Mucosa of descending colon (tissue), 3 donors: ENCODE measurements around the gene ACAD8. TPM values are rescaled to one million over a fixed set of nuclear protein-coding genes. Genes with fewer than 3 reads are reported as not detected.

Experiments used
- ATAC-seq: fragments of 200-7000 bp; cut with Tn5 transposase; one replicate; pipeline ENCODE4 v1.9.1; 2020; ENCODE audit warnings: mild to moderate bottlenecking, moderate library complexity
- DNase-seq, 3 donors: peaks; one replicate each; pipeline ENCODE4 v3.0.0-alpha.2; 2020
- H3K36me3 ChIP-seq: fragments of 200-600 bp; one replicate; pipeline ENCODE4 v1.8.0; 2021; ENCODE audit warnings: low read depth, mild to moderate bottlenecking
- H3K4me1 ChIP-seq: fragments of 200-600 bp; one replicate; pipeline ENCODE4 v1.8.0; 2021; ENCODE audit warnings: low read depth, mild to moderate bottlenecking
- H3K4me3 ChIP-seq: fragments of 200-600 bp; one replicate; pipeline ENCODE4 v1.8.0; 2021; ENCODE audit warnings: mild to moderate bottlenecking
- H3K9me3 ChIP-seq: fragments of 200-600 bp; one replicate; pipeline ENCODE4 v1.8.0; 2021; ENCODE audit warnings: mild to moderate bottlenecking
- intact Hi-C, 2 donors: fragments of 100-400 bp; cut with DNase I in 1 of 2; cut with micrococcal nuclease in 1 of 2; formaldehyde crosslinking; loops; one replicate each; pipeline versions ENCODE4 v1.11.0 to v1.11.1; 2022; cut with DNase I, micrococcal nuclease
- total RNA-seq, 3 donors: library from RNA; stranded (reverse); fragmentation: NEBNext Ultra II Directional in 2 of 3; extraction: Animal tissue kit (Norgen Biotek cat#: 25700) in 2 of 3; gene quantifications; one replicate each; pipeline versions ENCODE4 v1.2.1 to v1.2.4, GENCODE V29; 2021 to 2023
- TF ChIP-seq, protein P1 (sequence below): fragments of 200-600 bp; IDR thresholded peaks from one replicate; pipeline ENCODE4 v1.8.0; 2022; ENCODE audit warnings: antibody characterized with exemption, mild to moderate bottlenecking
- donor health status: DM: no; HTN: no; CAD: no; lungs with moderate emphysema.
- donor health status: DM: no; HTN: no; CAD: no.
- donor health status: DM: no; HTN: yes; CAD: no.

Gene ACAD8
- total RNA-seq, 3 donors from 2014 or later, result 24.4 to 31.1 (median 28.8) TPM

DNA sequence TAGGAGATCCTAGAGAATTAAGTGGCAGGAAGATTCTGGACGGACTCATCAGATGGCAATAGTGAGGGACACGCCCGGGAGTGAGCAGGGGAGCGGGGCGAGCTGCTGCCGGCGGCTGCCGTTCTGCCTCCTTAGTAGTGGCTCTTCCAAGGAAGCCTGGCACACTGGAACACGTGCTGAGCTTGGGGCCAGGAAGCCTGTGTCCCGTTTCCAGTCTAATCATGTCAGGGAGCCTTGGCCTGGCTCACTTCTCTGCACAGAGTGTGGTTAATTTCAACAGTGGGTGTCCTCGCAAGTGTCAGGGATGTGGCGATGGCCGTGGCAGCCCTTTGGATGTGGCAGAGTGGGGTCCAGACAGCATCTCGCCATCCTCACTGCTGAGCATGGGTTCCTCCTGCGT, 39.3 kb downstream of the ACAD8 start:
- ATAC-seq, result no peak
- no peak overlapping the region for H3K4me3 ChIP-seq
- TF ChIP-seq, protein P1, sequence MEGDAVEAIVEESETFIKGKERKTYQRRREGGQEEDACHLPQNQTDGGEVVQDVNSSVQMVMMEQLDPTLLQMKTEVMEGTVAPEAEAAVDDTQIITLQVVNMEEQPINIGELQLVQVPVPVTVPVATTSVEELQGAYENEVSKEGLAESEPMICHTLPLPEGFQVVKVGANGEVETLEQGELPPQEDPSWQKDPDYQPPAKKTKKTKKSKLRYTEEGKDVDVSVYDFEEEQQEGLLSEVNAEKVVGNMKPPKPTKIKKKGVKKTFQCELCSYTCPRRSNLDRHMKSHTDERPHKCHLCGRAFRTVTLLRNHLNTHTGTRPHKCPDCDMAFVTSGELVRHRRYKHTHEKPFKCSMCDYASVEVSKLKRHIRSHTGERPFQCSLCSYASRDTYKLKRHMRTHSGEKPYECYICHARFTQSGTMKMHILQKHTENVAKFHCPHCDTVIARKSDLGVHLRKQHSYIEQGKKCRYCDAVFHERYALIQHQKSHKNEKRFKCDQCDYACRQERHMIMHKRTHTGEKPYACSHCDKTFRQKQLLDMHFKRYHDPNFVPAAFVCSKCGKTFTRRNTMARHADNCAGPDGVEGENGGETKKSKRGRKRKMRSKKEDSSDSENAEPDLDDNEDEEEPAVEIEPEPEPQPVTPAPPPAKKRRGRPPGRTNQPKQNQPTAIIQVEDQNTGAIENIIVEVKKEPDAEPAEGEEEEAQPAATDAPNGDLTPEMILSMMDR, result no peak
- DNase-seq, result no peak
- no peaks in the 10 kb centered on the region for H3K4me1 ChIP-seq
- no peaks in the 10 kb centered on the region for H3K9me3 ChIP-seq
- intact Hi-C loops, result no loop called here
- H3K36me3 ChIP-seq, result no peaks in the 10 kb centered on the region

DNA sequence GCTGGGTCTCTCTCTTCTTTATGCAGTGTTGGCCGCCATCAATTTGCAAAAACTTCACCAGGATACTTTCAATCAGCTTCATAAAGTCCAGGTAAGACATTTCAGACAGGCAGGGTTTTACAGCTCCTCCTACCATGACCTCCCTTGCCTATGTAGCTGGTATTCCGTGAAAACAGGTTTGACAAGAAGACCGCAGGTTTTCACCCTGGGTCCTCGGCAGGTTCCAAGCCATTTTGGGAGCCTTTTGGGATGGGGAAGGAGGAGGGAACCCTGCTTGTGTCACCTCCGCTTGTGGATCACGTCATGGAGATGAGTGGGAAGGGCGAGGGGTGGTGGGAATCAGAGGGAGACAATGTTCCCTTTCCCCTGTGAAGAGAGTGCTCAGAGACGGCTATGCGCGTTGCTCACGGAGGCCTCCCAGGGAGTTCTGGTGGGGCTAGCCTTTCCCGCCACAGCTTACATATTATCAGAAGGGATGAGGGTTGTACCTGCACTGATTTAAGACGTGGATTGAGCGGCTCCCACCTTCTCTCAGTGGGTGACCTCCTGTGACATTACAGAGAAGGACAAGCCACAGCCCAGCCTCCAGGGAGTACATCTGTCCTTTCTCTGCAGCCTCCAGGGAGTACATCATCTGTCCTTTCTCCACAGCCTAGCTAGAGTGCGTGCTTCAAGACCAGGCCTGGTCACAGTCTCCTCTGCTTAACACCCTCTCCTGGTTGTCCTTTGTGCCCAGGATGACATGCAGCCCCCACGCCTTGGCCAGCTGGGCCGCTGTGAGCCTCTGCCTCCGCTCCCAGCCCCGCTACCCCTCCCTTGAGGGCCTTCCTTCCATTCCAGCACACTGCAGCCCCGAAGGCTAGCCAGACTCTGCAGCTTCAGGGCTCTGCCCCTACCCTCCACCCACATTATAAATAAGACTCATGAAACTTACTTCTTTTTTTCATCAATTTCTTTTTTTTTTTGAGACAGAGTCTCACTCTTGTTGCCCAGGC, 40.0 kb downstream of the ACAD8 start:
- Histone ChIP-seq H3K4me3 (no peak overlapping the region), H3K9me3 (no peaks in the 10 kb centered on the region), H3K36me3 (no peaks in the 10 kb centered on the region), H3K4me1 (no peaks in the 10 kb centered on the region)
- ATAC-seq, result no peak
- DNase-seq, result no peak
- TF ChIP-seq, protein P1, result no peak
- intact Hi-C loops, result no loop called here

DNA sequence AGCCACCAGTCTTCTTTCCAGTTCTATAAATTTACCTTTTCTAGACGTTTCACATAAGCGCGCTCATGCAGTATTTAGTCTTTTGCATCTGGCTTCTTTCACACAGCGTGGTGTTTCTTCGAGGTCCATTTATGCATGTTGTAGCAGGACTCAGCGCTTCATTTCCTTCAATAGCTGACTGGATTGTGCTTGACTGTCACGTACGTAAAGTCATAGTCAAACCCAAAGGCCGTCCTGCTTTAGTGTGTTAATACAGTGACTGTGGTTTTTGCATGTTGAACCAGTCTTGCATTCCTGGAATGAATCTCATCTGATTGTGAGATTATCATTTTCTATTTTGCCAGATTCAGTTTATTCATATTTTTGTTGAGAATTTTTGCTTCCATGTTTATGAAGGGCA, 41.3 kb downstream of the ACAD8 start:
- DNase-seq, result no peak
- intact Hi-C loops, result no loop called here
- TF ChIP-seq, protein P1, result no peak
- no peaks in the 10 kb centered on the region for H3K36me3 ChIP-seq
- no peaks in the 10 kb centered on the region for H3K9me3 ChIP-seq
- H3K4me1 ChIP-seq, result no peaks in the 10 kb centered on the region
- H3K4me3 ChIP-seq, result no peak overlapping the region
- no peak for ATAC-seq

DNA sequence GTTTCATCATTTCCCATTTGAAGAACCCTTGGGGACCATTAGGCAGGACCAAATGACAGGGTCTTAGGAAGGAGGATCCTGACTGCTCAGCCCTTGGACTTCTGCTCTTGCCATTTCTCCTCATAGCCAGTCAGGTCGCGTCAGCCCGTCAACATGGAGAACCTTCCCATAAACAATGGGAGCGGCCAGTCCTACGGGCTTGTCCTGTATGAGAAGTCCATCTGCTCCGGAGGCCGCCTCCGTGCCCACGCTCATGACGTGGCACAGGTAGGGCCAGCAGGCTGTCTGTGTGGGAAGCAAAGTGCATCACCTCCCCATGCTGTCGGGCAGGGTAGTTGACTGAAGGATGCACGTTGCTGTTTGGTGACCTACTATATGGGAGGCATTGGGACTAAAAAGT, 58.9 kb downstream of the ACAD8 start:
- Histone ChIP-seq H3K4me1 (no peaks in the 10 kb centered on the region), H3K9me3 (peaks cover 9% of the 10 kb centered on the region), H3K36me3 (no peaks in the 10 kb centered on the region), H3K4me3 (no peak overlapping the region)
- intact Hi-C loops, result no loop called here
- no peak for ATAC-seq
- no peak for DNase-seq
- TF ChIP-seq, protein P1, result no peak

DNA sequence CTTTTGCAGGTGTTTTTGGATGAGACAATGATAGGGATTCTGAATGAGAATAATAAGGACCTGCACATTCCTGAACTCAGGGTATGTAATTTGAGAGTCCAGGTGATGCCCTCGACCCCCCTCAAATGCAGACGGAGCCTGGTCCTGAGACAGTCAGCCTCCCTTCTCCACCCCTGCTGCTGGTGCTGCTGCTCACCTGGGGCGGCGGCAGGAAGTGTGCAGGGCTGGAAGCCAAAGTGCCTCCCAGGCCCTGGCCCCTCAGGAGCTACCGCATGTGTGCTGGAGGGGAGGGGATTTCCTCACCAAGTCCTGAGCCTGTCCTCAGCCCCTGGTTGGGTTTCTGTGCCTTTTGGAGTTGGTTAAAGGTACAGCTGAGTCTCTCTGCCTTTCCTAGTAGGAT, 59.4 kb downstream of the ACAD8 start:
- no peaks in the 10 kb centered on the region for H3K4me1 ChIP-seq
- intact Hi-C loops, result no loop called here
- TF ChIP-seq, protein P1, result no peak
- H3K9me3 ChIP-seq, result peaks cover 14% of the 10 kb centered on the region
- H3K4me3 ChIP-seq, result no peak overlapping the region
- DNase-seq, result no peak
- H3K36me3 ChIP-seq, result no peaks in the 10 kb centered on the region
- ATAC-seq, result no peak
